ENCODE data around the gene PRKCE.

PRKCE gene

DNA sequence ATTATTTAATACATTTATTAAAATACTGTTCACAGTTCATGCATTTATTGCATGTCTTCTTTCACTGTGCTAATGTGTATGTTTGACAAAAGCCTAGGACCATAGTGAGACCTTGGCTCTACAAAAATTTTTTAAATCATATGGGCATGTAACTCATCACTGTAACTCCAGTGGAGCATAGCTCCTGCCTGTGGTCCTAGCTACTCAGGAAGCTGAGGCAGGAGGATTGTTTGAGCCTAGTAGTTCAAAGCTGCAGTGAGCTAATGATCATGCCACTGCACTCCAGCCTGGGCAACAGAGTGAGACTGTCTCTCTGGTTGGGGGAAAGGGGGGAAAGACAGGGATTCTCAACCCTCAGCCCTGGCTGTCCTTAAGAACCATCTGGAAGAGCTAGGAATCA is 137.8 kb downstream of the PRKCE start:
- TF ChIP-seq, protein P1, sequence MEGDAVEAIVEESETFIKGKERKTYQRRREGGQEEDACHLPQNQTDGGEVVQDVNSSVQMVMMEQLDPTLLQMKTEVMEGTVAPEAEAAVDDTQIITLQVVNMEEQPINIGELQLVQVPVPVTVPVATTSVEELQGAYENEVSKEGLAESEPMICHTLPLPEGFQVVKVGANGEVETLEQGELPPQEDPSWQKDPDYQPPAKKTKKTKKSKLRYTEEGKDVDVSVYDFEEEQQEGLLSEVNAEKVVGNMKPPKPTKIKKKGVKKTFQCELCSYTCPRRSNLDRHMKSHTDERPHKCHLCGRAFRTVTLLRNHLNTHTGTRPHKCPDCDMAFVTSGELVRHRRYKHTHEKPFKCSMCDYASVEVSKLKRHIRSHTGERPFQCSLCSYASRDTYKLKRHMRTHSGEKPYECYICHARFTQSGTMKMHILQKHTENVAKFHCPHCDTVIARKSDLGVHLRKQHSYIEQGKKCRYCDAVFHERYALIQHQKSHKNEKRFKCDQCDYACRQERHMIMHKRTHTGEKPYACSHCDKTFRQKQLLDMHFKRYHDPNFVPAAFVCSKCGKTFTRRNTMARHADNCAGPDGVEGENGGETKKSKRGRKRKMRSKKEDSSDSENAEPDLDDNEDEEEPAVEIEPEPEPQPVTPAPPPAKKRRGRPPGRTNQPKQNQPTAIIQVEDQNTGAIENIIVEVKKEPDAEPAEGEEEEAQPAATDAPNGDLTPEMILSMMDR (IDR thresholded peaks at IDR 0.05): no peak

DNA sequence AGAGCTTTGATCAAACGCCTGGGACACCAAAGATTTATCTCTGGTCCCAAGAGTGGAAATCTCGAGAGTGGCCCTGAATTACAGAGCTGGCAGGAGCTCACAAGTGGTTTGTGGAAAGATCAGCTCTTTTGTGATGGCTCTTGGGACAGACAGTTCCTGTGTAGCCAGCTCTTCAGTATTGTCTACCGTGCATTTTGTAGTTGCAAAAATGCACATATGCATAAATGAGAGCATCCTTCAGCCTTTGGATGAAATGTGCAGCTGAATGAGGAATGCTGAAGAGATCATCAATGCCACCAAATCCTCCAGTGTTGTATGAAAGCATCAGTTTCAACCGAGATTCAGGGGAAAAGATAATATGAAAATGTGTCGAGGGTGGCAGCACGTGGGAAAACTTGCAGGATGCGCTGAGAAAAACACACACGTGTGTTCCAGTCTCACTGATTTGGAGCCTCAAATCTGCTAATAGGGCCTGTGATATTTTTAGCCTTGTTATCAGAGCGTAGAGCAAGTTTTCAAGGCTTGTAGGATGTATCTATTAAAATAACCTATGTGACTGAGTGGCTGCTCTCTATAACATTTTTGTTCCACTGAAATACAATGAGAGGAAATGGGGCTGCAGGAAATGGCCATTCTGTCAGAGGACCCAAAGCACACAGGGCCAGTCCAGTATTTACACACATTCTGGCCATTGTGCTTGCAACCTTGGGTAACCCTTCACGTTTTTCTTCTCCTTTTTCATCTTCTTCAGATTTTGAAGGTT is 138.7 kb downstream of the PRKCE start:
- TF ChIP-seq, protein P1 (IDR thresholded peaks at IDR 0.05): no peak

DNA sequence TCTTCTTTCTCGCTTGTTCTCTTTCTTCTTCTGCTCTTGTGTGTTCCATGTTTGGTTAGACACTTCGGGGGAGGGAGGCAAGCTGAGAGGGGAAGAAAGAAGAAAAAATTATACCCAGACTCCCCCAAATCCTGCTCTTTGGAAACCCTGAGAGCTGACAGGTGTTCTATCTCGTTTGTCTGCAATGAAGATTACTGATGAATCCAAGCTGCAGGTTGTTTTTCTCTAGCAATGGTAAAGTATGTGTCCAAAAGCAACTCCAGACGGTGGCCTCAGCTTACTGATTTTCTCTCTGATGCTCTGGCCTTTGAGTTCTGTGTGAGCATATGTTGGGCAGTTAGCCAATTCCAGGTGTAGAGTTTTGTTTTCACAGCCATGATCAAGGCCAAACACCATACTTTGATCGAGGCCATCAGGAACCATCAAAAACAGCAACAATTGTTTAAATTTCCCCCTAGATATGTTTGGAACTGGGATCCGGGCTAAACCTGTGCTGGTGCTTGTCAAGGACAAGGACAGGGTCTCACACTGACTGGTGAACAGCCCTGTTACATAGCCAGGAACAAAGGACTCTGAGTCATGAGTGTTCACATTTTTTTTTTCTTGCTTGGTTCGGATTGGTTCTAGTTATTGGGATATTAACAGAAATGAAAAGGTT is 142.0 kb downstream of the PRKCE start:
- TF ChIP-seq, protein P1 (IDR thresholded peaks at IDR 0.05): no peak

DNA sequence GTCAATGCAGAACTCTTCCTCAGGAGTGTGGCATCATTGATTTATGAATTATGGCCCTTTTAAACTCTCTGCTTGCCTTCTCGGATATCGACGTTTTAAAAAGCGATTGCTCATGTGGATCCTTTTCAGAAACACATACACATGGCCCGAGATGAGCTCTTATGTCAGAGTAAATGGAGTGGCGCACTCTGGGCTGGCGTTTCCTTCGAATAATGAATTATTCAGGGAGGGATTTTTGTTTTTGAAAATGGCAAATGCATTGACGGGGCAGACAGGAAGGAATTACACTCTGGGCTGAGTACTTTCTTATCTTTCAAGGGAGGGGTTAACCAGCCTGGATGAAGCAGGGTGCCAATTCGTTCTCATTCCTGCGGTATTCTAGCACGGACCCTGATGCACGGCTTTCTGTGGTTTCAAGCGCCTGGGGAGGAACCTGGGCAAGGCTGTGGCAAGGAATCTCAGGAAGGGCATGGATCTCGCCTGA is 142.7 kb downstream of the PRKCE start:
- TF ChIP-seq, protein P1 (IDR thresholded peaks at IDR 0.05): no peak

DNA sequence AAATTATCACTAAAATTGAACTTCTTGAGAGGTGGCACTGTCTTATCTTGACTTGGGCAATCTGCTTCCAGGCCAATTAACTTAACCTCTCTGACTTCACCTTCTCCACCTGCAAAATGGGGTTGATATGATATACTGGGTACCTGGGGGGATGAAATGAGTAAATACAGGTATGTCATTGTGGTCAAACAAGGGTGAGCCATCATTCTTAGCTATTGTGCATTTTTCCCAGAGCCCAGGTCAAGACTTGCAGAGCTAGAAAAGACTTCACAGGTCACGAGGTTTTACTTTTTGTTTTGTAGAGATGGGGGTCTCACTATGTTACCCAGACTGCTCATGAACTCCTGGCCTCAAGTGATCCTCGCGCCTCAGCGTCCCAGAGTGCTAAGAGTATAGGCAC is 145.0 kb downstream of the PRKCE start:
- TF ChIP-seq, protein P1 (IDR thresholded peaks at IDR 0.05): no peak

DNA sequence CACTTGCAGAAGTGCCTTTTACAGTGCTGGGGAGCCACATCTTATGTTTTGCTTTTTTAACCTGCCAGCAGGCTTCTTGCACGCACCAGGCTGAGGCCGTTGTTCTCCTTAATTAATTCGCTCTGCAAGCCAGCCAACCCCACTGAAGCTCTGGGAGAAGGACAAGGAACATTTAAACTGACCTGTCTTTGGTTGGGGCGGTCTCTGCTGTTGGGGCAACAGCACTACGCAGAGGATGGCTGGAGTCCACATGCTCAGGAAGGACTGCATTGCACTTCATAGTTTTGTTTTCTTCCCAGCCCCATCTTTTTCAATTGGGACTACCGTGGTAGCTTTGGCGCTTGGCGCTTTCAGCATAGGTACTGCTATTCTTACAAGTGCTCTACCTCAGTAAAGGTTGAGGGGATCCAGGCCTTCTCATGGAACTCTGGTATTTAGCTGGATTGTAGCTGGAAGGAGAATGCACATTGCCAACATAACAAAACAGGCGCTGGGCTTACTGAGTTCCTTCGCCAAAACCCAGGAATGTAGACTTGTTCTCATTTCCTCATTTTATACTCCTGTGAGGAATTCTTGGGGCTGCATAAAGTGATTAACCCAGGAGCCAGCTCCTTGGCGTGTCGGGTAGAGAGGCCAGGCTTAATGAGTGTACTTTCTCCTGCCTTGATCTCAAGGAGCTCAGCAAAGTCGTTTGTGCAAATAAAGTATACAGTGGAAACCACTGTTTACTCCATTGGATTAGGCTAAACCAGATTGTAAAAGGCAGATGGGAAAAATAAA is 146.2 kb downstream of the PRKCE start:
- TF ChIP-seq, protein P1 (IDR thresholded peaks at IDR 0.05): no peak

DNA sequence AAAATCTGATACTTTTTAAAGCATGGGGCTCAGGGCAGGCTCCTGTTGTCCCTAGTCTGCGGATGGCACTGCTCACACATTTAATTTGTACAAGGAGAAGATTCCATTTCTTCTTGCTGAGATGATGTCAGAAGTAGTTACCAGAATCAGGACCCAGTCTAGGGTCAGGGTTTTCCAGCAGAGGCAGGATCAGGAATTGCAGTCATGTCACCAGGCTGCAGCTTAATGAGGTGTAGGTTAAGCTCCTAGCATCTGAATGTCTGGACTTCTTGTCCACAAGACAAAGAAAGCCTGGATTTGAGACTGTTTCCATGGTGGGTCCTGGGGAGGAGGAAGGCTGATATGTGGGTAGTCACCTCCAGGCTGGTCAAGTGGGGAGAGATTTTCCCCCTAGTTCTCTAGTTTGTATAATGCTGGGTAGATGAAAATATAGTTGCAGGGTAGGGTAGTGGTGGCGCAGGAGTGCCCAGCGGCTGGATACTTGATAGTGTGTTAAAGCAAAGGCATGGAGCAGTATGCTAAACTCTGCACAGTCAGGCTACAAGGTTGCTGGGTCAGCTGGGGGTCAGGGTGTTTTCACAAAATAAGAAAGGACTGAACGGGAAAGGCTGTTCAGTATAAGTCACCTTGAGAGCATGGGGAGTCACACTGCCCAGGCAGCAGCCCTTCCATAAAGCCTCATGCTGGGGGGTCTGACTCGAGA is 148.4 kb downstream of the PRKCE start:
- TF ChIP-seq, protein P1 (IDR thresholded peaks at IDR 0.05): no peak

Data from LNCAP (cell line).